Activated naive CD8-positive, alpha-beta T cell treated with anti-CD3 and anti-CD28 coated beads, Interleukin-2, amount 10 ng/mL, durations not matched to agents 7 days and 5 days (primary cell): ENCODE data around the gene SAMD9L. TPM values are rescaled to one million over a fixed set of nuclear protein-coding genes. Genes with fewer than 3 reads are reported as not detected.
A peak's percentile ranks its signal among the peaks of the same experiment; 100 is the strongest.
"Not testable (repeated sequence)": the region's sequence is repeated elsewhere in the genome, so short reads cannot be mapped to it uniquely, and the experiment has no call there.

ENCODE experiments used
- ATAC-seq: fragments of 150-1000 bp; cut with Tn5 transposase; one replicate; pipeline ENCODE4 v1.10.0; 2021; ENCODE audit warnings: low read depth, moderate library complexity
- POLR2A ChIA-PET: fragments of 350-600 bp; sonication (Branson Sonifier 250); formaldehyde crosslinking; loops from one replicate; lab custom pipeline; 2021; ENCODE audit warnings: antibody characterized with exemption; lab: Charles Lee
- DNase-seq: peaks from one replicate; pipeline ENCODE4 v3.0.0; 2021
- H3K27ac Mint-ChIP-seq: one replicate; pipeline ENCODE4 v1.8.0; 2022; ENCODE audit warnings: mild to moderate bottlenecking, mixed read lengths
- H3K27me3 Mint-ChIP-seq: one replicate; pipeline ENCODE4 v1.8.0; 2022; ENCODE audit warnings: mild to moderate bottlenecking, moderate library complexity, mixed read lengths
- H3K36me3 Mint-ChIP-seq: one replicate; pipeline ENCODE4 v1.8.0; 2021; ENCODE audit warnings: mild to moderate bottlenecking, mixed read lengths
- H3K4me1 Mint-ChIP-seq: one replicate; pipeline ENCODE4 v1.8.0; 2021; ENCODE audit warnings: mixed read lengths
- H3K4me3 Mint-ChIP-seq: one replicate; pipeline ENCODE4 v1.8.0; 2022; ENCODE audit warnings: mild to moderate bottlenecking, moderate library complexity, mixed read lengths
- H3K9me3 Mint-ChIP-seq: one replicate; pipeline ENCODE4 v1.8.0; 2021; ENCODE audit warnings: mixed read lengths
- total RNA-seq, 2 experiments: library from RNA; stranded (reverse); gene quantifications; one replicate each; pipeline ENCODE4 v1.2.3, GENCODE V29; 2021

SAMD9L gene
- total RNA-seq, 2 experiments from 2014 or later: 99.2 to 107 TPM

- POLR2A ChIA-PET: interaction anchor here (1.1 kb wide), 1 partner anchor 15 kb away, joined by 3 read pairs; the partner anchor contains the start of gene SAMD9
- no peak for ATAC-seq
- peaks cover 1% of the 10 kb centered on the region for H3K4me1 Mint-ChIP-seq
- no peak overlapping the region for H3K27ac Mint-ChIP-seq
- H3K4me3 Mint-ChIP-seq: no peak overlapping the region
- no peak for DNase-seq
- H3K9me3 Mint-ChIP-seq: peaks cover 48% of the 10 kb centered on the region
- no peaks in the 10 kb centered on the region for H3K27me3 Mint-ChIP-seq
- H3K36me3 Mint-ChIP-seq: peaks cover 85% of the 10 kb centered on the region
These were observed 15.2 kb downstream of the SAMD9L start for GRCh38 chr7:93133005-93133404.

DNA sequence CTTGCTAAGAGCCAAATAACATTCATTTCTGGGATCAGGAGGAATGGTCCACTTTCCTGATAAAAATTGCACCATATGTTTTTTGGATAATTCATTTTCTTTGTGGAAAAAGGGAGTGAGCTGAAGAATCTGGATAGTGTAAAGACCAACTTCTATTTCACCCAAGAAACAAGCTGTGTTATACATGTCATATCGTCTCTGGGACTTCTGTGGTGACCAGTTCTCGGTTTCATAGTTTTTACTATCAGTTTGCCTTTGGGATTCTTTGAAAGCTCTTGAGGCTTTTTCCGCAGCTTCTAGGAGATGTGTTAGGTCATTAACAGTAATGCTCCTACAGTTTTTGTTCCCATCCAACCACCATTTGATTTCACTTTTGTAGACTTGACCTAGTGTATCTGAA is 16.0 kb downstream of the SAMD9L start:
- Mint-ChIP-seq H3K27me3 (no peaks in the 10 kb centered on the region), H3K4me3 (no peak overlapping the region), H3K4me1 (peaks cover 1% of the 10 kb centered on the region), H3K9me3 (peaks cover 47% of the 10 kb centered on the region), H3K36me3 (peaks cover 81% of the 10 kb centered on the region), H3K27ac (no peak overlapping the region)
- ATAC-seq (no peak), DNase-seq (no peak)
- POLR2A ChIA-PET: interaction anchor here (0.7 to 1.1 kb wide), 2 partner anchors 14 to 542 kb away, joined by 3 to 5 read pairs; partner anchors contain the start of genes FAM133B and SAMD9

GRCh38 chr7:93126954-93127353 is 21.2 kb downstream of the SAMD9L start:
- H3K4me1 Mint-ChIP-seq, ATAC-seq, H3K27me3 Mint-ChIP-seq, H3K27ac Mint-ChIP-seq, DNase-seq, H3K4me3 Mint-ChIP-seq, POLR2A ChIA-PET: not testable (repeated sequence)
- Mint-ChIP-seq H3K9me3 (peaks cover 53% of the 10 kb centered on the region), H3K36me3 (peaks cover 82% of the 10 kb centered on the region)

DNA sequence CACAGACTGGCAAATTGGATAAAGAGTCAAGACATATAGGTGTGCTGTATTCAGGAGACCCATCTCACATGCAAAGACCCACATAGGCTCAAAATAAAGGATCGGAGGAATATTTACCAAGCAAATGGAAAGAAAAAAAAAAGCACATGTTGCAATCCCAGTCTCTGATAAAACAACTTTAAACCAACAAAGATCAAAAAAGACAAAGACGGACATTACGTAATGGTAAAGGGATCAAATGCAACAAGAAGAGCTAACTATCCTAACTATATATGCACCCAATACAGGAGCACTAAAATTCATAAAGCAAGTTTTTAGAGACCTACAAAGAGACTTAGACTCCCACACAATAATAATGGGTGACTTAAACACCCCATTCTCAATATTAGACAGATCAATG is 24.7 kb downstream of the SAMD9L start:
- peaks cover 47% of the 10 kb centered on the region for H3K9me3 Mint-ChIP-seq
- H3K36me3 Mint-ChIP-seq: peaks cover 78% of the 10 kb centered on the region
- H3K4me3 Mint-ChIP-seq, POLR2A ChIA-PET, H3K27me3 Mint-ChIP-seq, H3K27ac Mint-ChIP-seq, ATAC-seq, DNase-seq, H3K4me1 Mint-ChIP-seq: not testable (repeated sequence)

- H3K4me1 Mint-ChIP-seq: peaks cover 12% of the 10 kb centered on the region
- no peak overlapping the region for H3K4me3 Mint-ChIP-seq
- H3K27ac Mint-ChIP-seq: peak overlapping the region; percentile 38
- POLR2A ChIA-PET: interaction anchor here (0.7 kb wide), 1 partner anchor 9 kb away, joined by 3 read pairs; no protein-coding TSS in a partner anchor
- ATAC-seq: no peak
- no peak for DNase-seq
- H3K9me3 Mint-ChIP-seq: peaks cover 38% of the 10 kb centered on the region
- peaks cover 79% of the 10 kb centered on the region for H3K36me3 Mint-ChIP-seq
- no peaks in the 10 kb centered on the region for H3K27me3 Mint-ChIP-seq
These were observed 27.3 kb downstream of the SAMD9L start for GRCh38 chr7:93120592-93121549.

GRCh38 chr7:93119191-93119905 is 28.8 kb downstream of the SAMD9L start:
- no peak overlapping the region for H3K4me3 Mint-ChIP-seq
- no peak for DNase-seq
- H3K36me3 Mint-ChIP-seq: peaks cover 77% of the 10 kb centered on the region
- no peak for ATAC-seq
- H3K9me3 Mint-ChIP-seq: peaks cover 26% of the 10 kb centered on the region
- POLR2A ChIA-PET: no interaction called here
- peak overlapping the region; percentile 67 for H3K27ac Mint-ChIP-seq
- peaks cover 26% of the 10 kb centered on the region for H3K4me1 Mint-ChIP-seq
- no peaks in the 10 kb centered on the region for H3K27me3 Mint-ChIP-seq

DNA sequence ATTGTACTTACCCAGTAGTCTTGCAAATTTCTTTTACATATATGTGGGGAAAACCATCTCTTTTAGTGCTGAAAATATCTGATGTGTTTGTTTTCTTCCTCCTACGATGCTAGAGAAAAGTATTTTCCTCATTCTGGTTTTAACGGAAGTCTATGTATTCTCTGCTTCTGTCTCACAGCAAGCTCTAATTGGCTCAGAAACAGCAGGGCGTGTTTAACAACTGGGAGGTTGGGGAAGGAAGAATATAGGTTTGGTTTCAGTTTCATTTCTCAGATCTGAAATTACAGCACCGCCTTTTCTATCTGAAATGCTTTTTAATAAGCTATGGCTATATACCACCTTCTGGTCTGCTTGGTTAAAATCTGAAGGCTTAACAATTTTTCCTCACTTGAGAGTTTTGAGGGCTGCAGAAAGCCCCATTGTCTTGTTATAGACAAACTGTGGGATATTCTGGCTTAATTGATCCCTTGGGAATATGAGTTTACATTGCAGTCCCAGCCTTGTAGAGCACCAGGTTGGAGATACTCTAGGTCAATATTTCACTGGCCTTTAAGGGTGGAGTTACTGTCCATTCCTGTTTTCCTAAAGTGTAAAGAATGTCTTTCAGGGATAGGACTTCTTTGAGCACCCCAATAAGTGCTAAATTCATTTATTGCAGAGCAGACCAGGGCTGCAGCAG is 30.2 kb downstream of the SAMD9L start, which contains the start of gene SAMD9:
Gene SAMD9 (minus strand): TSS at position 128 of the 679 bp plus-strand sequence. CDS start 11,882 bp downstream, outside the sequence.
- POLR2A ChIA-PET: interaction anchor here (0.8 to 2.8 kb wide), 11 partner anchors 11 to 670 kb away, joined by 3 to 39 read pairs (median 4); partner anchors contain the start of genes GATAD1, PEX1, RBM48 and SAMD9L
- Mint-ChIP-seq H3K27me3 (no peaks in the 10 kb centered on the region), H3K4me1 (peaks cover 33% of the 10 kb centered on the region), H3K4me3 (peak within 1 kb of the TSS; percentile 97), H3K27ac (peak within 1 kb of the TSS; percentile 93), H3K36me3 (peaks cover 77% of the 10 kb centered on the region), H3K9me3 (peaks cover 23% of the 10 kb centered on the region)
- DNase-seq (no peak), ATAC-seq (peak; percentile 97)

DNA sequence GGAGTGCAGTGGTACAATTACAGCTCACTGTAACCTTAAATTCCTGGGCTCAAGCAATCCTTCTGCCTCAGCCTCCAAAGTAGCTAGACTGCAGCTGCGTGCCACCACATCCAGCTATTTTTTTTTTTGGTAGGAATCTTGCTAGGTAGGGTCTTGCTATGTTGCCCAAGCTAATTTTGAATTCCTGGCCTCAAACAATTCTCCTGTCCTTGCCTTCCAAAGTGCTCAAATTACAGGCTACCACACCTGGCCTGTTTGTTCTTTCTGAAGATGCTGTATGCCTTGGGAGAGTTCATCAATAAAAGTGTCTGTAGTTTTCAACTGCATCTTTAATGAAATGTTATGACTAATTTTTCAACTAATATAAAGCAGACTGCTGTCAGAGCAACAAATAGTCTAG is 30.9 kb downstream of the SAMD9L start:
- Mint-ChIP-seq H3K27ac (peak overlapping the region; percentile 93), H3K27me3 (no peaks in the 10 kb centered on the region), H3K9me3 (peaks cover 23% of the 10 kb centered on the region), H3K4me1 (peaks cover 40% of the 10 kb centered on the region), H3K36me3 (peaks cover 77% of the 10 kb centered on the region), H3K4me3 (peak overlapping the region; percentile 97)
- POLR2A ChIA-PET: interaction anchor here (0.8 to 2.8 kb wide), 9 partner anchors 10 to 669 kb away, joined by 3 to 39 read pairs (median 6); partner anchors contain the start of genes GATAD1, PEX1, RBM48 and SAMD9L
- ATAC-seq: peak; percentile 31
- no peak for DNase-seq

DNA sequence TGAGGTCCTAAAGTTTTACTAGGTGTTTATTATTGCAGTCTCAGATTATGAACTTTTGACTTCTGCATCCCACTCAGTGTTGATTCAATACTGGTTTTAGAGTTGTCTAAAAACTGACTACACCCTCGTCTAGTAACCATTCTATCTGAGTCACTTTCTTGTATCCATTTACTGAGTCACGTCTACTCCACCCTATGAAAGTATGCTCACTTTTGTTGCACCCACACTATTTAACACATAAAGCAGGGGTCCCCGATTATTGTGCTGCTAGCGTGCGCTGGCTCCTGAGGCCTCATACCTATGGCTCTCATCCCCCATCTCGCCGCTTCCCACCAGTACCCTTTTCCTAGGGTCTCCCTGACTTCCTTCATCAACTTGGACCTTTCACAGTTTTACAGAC is 32.4 kb downstream of the SAMD9L start:
- Mint-ChIP-seq H3K9me3 (peaks cover 31% of the 10 kb centered on the region), H3K4me1 (peaks cover 41% of the 10 kb centered on the region), H3K36me3 (peaks cover 79% of the 10 kb centered on the region), H3K4me3 (peak overlapping the region; percentile 97), H3K27ac (peak overlapping the region; percentile 93), H3K27me3 (no peaks in the 10 kb centered on the region)
- POLR2A ChIA-PET: no interaction called here
- ATAC-seq (no peak), DNase-seq (no peak)

DNA sequence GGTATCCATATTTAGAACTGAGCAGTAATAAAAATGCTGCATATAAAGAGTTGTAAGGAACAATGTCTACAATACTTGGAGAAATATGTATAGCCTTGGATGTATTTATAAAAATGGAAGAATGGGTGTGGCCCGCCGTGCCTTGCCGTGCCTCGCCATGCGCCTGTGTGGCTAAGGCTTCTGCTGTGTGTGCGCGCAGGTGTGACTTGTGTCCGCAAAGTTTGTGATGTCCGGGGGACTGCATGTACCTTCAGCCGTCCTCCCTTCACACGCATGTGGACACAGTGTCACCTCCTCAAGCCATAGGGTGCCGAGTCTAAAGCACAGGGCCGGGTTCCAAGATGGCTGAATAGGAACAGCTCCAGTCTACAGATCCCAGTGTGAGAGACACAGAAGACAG is 40.2 kb downstream of the SAMD9L start:
- Mint-ChIP-seq H3K4me1 (peaks cover 13% of the 10 kb centered on the region), H3K27ac (no peak overlapping the region), H3K27me3 (no peaks in the 10 kb centered on the region), H3K9me3 (peaks cover 57% of the 10 kb centered on the region), H3K4me3 (no peak overlapping the region), H3K36me3 (peaks cover 97% of the 10 kb centered on the region)
- POLR2A ChIA-PET: interaction anchor here (1.0 kb wide), 1 partner anchor 9 kb away, joined by 3 read pairs; no protein-coding TSS in a partner anchor
- ATAC-seq (no peak), DNase-seq (no peak)

- Mint-ChIP-seq H3K4me3 (no peak overlapping the region), H3K27ac (no peak overlapping the region), H3K4me1 (no peaks in the 10 kb centered on the region), H3K36me3 (peaks cover 29% of the 10 kb centered on the region), H3K9me3 (peaks cover 13% of the 10 kb centered on the region), H3K27me3 (peaks cover 7% of the 10 kb centered on the region)
- POLR2A ChIA-PET: no interaction called here
- no peak for DNase-seq
- no peak for ATAC-seq
These were observed 50.8 kb downstream of the SAMD9L start for GRCh38 chr7:93097388-93097787.

DNA sequence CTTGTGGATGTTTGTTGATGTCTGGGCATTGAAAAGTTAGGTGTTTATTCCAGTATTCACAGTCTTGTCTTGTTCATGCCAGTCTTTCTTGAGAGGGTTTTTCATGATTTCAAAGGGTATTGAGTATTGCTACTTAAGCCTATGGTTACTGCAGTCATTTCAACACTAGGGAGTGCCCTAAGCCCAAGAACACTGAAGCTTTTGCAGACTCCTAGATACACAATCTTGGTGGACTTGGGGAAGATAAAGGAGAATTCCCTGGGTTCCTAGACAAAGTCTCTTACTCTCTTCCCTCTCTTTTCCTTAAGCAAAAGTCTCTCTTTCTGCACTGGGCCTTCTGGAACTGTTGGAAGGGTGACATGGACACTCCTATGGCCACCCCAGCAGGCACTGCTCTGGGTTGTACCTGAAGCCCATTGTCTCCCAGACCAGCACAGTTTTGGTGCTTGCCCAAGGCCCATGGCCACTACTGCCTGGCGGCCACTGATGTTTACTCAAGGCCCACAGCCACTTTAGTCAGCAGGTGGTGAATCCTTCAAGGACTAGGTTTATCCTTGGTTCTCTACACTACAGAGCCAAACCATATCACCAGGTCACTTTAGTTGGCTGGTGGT is 55.3 kb downstream of the SAMD9L start:
- Mint-ChIP-seq H3K27me3 (peaks cover 33% of the 10 kb centered on the region), H3K4me1 (no peaks in the 10 kb centered on the region), H3K9me3 (no peaks in the 10 kb centered on the region), H3K4me3 (no peak overlapping the region), H3K36me3 (no peaks in the 10 kb centered on the region), H3K27ac (no peak overlapping the region)
- POLR2A ChIA-PET: no interaction called here
- ATAC-seq (no peak), DNase-seq (no peak)
